Measurements from ENCODE around the gene SVIL.

Gene SVIL

GRCh38 chr10:29650552-29650944, 15.8 kb upstream of the SVIL start:
- in situ Hi-C loops (cut with HindIII; ENCODE audit: low sequenced_read_pairs), result no loop called here

DNA sequence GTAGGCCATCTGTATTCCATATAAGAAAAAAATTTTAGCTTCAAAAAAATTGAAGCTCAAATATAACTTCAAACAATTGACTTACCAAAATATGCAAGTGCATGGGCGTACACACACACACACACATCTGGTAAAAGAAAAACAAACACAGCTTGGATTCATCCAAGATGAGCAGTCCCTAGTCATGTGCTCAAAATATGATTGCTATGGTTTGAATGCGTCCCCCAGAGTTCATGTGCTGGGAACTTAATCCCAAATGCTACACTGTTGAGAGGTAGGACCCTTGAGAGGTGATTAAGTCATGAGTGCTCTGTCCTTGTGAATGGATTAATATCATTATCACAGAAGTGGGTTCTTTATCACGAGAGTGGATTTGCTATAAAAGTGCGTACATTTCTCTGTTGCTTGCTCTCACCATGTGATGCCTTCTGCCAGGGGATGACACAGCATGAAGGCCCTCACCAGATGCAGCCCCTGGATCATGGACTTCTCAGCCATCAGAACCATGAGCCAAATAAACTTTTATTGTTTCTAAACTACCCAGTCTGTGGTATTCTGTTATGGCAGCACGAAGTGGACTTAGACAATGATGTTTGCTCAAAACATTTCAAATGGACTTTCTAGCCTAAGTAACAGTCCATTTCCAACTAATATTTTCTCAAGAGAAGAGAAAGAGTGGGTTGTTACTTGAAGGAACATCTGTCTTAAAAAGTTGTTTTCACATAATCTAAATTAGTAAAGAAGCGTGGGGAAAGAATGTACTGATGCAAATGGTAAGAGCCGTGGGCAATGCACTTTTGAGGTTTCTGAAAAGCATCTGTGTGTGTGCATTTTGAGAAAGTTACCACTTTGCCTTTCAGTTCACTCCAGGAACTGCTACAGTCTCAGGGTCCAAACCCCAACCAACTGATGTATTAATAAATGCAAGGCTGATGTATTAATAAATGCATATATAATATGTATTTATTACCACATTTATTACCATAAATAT, 15.1 kb upstream of the SVIL start:
- in situ Hi-C loops (cut with HindIII; ENCODE audit: low sequenced_read_pairs), result no loop called here

DNA sequence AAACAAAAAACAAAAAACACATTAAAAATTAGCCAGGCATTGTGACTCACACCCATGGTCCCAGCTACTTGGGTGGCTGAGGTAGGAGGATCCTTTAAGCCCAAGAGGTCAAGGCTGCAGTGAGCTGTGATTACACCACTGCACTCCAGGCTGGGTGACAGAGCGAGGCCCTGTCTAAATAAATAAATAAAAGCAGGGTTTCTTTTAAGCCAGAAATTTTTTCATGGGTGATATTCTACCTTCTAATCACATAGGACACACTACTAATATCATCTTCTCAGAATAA, 14.2 kb upstream of the SVIL start:
- in situ Hi-C loops (cut with HindIII; ENCODE audit: low sequenced_read_pairs), result no loop called here

DNA sequence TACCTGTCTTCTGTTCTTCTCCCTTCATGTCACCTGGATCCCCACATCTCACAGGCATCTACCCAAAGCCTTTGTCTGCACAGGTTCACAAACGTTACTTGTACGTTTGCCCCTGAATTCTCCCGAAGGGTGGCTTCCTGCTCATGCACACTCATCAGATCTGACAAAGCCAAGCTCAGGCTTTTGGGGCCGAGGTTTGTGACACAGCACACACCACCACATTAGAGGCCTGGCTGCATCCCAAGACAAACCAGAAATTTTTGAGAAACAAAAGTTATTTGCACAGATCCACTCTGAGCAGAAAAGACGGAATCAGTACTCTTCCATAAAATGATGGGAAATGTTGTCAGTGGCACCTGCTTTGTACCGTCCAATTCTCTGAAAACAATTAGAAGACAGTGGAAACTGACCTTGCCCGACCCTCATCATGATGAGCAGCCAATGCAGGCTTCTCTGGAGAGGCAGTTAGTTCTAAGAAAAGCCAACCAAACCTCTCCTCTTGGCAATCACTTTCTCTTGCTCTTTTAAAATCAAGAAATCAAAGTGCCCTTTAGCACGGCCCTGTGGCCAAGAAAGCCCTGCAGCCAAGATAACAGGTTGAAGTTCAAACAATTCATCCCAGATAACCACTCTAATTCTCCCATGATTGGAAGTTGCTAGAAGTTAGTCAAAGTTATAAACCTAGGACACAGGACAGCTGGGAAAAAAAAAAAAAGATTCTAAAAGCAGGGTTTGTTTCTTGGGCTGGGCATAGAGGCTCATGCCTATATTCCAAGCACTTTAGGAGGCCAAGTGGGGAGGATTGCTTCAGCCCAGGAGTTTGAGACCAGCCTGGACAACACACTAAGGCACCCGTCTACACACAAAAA, 13.6 kb upstream of the SVIL start:
- in situ Hi-C loops (cut with HindIII; ENCODE audit: low sequenced_read_pairs), result no loop called here

DNA sequence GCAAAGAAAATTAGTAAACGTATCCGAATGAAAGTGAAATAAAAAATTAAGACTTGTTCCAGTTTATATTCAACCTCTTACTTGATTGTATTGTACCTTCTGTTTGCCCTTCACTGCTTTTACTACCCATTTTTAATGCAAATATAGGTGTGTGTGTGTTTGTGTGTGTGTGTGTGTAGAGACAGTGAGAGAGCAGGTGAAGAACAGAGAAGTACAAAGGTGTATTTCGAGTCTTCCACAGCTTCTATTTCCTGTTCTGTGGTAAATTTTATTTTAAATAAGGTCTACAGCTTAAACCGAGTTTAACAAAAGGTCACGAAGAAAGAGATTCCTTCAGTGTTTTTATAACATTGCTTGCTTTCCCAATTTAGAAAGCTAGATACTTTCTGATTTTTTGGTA, 12.7 kb upstream of the SVIL start:
- in situ Hi-C loops (cut with HindIII; ENCODE audit: low sequenced_read_pairs), result no loop called here

- in situ Hi-C loops (cut with HindIII; ENCODE audit: low sequenced_read_pairs), result no loop called here
Observed at GRCh38 chr10:29646960-29647461, 12.2 kb upstream of the SVIL start.

DNA sequence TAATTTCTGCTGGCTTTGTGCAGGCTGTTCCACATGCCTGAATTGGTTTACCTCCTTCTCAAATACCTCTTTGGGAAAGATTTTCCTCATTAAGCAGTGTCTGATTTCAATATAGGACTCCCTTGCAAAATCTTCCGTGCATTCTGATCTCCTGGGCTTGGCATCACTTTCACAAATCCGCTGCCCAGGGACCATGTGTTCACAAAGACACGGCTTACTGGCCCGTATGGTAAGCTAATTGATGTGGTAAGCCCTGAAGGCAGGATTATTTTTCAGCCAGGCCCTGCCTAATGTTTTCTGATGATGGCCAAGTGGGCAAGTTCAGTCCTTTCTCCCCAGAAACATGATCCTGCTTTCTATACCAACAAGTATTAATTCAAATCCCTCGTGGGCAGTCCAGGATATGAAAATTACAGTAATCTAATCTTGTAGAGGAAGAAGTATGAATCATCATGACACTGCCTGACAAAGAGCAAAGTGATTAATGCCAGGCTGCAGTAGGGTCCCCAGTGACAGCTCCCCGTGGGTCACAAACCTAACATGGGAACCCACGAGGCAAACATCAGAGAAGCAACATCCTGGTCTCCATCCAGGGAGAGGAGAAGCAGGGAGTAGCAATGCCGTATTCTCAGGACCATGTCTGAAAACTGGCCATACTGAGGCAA, 11.6 kb upstream of the SVIL start:
- in situ Hi-C loops (cut with HindIII; ENCODE audit: low sequenced_read_pairs), result no loop called here

GRCh38 chr10:29643771-29644501, 9.2 kb upstream of the SVIL start:
- in situ Hi-C loops (cut with HindIII; ENCODE audit: low sequenced_read_pairs), result no loop called here

- in situ Hi-C loops (cut with HindIII; ENCODE audit: low sequenced_read_pairs), result no loop called here
Observed at GRCh38 chr10:29642990-29643389, 8.2 kb upstream of the SVIL start.

DNA sequence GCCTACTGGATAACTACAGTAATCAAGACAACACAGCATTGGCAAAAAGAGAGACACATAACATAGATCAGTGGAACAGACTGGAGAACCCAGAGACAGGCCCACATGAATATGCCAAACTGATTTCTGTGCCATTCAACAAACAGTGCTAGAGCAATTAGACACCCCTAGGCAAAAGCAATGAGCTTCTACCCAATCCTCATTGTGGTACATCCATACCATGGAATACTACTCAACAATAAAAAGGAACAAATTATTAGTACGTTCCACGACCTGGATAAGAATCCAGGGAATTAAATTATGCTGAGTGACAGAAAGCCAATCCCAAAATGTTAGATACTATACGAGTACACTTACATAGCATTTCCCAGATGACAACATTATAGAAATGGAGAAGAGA, 2.8 kb upstream of the SVIL start:
- in situ Hi-C loops (cut with HindIII; ENCODE audit: low sequenced_read_pairs), result no loop called here

GRCh38 chr10:29636178-29636577, 1.4 kb upstream of the SVIL start:
- in situ Hi-C loops (cut with HindIII; ENCODE audit: low sequenced_read_pairs), result no loop called here

- in situ Hi-C loops (cut with HindIII; ENCODE audit: low sequenced_read_pairs), result no loop called here
Observed at GRCh38 chr10:29635711-29636144, 957 bp upstream of the SVIL start.

- in situ Hi-C loops (cut with HindIII; ENCODE audit: low sequenced_read_pairs), result no loop called here
Observed at GRCh38 chr10:29634105-29634504, 666 bp downstream of the SVIL start.

DNA sequence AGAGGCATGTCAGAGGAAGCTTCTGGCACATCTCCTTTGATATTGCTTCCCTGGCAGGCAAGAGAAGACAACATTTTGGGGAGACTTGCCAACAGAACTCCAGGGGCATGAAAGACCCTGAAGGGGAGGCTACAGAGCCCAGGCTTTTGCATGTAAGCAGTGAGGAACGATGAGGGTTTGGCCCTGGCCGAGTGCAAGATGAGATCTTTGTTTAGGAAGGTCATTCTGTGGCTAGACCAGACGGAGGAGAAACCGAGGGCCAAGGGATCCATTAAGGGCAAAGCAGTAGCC, 3.8 kb downstream of the SVIL start:
- in situ Hi-C loops (cut with HindIII; ENCODE audit: low sequenced_read_pairs), result no loop called here

DNA sequence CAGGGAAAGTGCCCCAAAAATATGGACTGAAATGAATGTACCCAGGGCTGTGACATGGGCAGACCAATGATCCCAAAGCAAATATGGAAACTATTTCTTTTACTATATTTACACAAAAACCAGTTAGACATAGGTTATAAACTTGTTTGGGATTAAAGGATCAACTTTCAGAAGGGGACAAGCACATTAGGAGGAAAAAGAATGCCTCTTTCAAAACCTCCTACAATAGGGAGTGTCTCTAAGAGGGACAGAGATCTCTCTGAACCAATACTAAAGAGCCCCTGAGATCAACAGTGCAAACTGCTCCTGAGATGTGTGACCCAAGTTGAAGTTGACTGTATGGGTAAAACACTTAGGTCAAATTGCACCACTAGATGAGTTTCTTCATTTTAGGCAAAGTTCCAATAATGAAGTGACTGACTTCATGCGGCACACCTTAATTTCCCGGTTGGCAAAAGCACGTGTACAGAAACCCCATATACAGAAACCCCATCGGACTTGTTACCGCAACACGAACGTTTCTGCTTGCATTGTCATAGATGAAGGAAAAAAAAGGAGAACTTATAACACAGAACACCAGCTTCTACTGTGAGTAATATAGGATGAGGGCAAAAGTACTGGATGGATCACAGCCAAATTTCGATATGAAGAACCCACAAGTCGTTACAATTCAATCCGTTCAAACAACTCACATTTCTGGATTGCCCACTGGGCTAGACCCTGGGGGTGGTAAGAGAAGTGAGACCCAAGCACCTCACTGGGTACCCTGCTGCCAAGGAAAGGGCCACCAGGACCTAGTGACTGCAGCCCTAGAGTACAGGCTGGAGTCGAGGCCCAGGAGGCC, 4.3 kb downstream of the SVIL start:
- in situ Hi-C loops (cut with HindIII; ENCODE audit: low sequenced_read_pairs), result no loop called here

DNA sequence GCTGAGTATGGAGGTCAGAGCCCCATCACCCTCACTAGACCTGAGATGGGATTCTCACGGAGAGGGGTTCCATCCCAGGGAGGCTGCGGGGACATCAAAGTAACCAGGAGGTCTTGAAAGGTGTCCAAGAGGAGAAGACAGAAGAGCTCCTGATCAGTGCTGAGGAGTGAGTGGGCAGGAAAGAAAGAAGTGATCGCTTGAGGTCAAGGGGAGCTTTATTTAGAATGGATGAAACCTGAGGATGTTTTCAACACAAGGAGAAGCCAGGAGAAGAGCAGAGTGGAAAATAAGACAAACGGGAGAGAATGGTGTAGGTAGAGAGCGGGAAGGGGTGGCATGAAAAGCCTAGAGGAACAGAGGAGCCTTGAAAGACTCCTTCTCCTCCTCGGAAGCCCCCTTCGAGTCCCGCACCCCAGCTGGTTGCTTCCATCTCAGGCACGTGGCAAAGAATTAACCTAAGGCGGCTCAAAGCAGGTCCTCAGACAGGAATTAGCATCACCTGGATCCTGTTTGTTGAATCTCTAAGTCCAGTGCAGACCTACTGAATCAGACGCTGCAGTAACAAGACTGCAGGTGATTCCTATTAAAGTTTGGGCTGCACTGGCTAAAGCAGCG, 5.8 kb downstream of the SVIL start:
- in situ Hi-C loops (cut with HindIII; ENCODE audit: low sequenced_read_pairs), result loop anchor here (5.0 kb wide), 1 partner anchor 63 kb away; no protein-coding TSS in a partner anchor

DNA sequence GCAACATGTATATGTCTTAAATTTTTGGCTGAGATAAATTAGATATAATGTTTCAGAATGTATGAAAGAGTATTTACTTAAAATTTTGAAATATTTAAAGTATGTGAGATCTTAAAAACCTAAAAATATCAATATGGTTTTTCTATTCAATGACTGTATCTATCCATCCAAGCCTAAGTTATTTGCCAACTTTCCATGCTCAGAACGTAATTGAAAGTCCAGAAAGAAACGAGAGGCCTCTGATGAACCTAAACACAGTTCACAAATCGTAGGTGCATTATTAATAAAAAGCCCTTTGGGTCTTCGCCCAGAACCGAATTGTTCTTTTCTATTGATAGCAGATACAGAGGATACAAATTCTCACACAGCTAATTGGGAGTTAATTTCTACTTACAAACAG, 6.5 kb downstream of the SVIL start:
- in situ Hi-C loops (cut with HindIII; ENCODE audit: low sequenced_read_pairs), result loop anchor here (5.0 kb wide), 1 partner anchor 64 kb away; no protein-coding TSS in a partner anchor

DNA sequence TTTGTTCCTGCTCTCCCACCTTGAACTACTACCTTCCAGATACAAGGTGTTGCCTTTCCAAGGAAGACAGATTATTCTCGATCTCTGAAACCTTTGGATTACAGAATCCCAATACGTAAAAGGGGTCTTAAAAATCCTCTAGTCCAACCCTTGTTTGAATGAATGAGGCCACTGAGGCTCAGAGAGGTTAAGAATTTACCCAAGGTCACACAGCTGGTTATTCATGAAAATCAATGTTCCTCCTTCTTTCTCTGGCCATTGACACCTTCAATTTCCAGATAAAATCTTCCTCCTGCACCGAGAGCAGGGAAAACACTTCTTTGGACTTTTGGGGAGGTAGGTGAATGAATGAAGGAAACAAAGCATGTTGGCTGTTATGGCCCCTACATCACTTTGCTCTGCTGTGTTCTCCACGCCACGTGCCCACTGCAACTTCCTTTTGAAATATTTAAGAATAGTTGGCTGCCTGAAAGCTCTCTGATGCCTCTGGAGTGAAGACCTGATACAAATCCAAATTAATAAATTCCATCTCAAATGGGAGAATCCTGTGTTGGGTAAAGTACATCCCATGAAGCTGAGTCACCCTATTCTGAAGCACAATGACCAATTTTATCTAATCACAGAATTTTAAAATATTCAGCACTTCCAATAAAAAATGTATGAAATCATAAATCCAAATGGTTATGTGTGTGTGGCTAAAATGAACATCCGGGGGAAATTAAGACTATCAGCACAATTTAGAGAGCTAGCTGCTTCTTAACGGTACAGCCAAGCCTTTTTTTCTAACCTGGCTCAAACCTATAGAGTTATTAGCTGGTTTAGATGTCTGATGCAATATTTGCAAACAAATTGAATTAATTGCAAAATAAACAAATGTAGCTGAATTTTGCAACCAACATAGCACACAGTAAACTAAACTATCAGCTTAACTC, 7.3 kb downstream of the SVIL start:
- in situ Hi-C loops (cut with HindIII; ENCODE audit: low sequenced_read_pairs), result loop anchor here (5.0 kb wide), 1 partner anchor 65 kb away; no protein-coding TSS in a partner anchor

Data from endothelial cell of hepatic sinusoid (primary cell).